DND-41 (cell line): Measurements from ENCODE around the gene KIAA0753.

Experiments used
- ATAC-seq: fragments of 200-7000 bp; cut with Tn5 transposase; 3 replicates; pipeline ENCODE4 v1.9.1; 2021; ENCODE audit warnings: low read depth; ENCODE audit not compliant: insufficient read depth
- DNase-seq: peaks from one replicate; pipeline ENCODE4 v3.0.0-alpha.2; 2020
- H2AFZ ChIP-seq: 2 replicates; pipeline ENCODE4 v1.6.0; 2012; ENCODE audit warnings: low read depth, low read length
- H3K27ac ChIP-seq: 2 replicates; pipeline ENCODE4 v1.5.1; 2012; ENCODE audit warnings: low read length, inconsistent platforms
- H3K27me3 ChIP-seq: fragments of 200-600 bp; sonication (generic); 2 replicates; pipeline ENCODE4 v1.6.0; 2012; ENCODE audit warnings: low read length, mild to moderate bottlenecking, inconsistent platforms; ENCODE audit not compliant: insufficient read depth, poor library complexity
- H3K36me3 ChIP-seq: 2 replicates; pipeline ENCODE4 v1.5.1; 2012; ENCODE audit warnings: low read length, inconsistent platforms; ENCODE audit not compliant: insufficient read depth
- H3K4me1 ChIP-seq: 2 replicates; pipeline ENCODE4 v1.5.1; 2012; ENCODE audit warnings: mild to moderate bottlenecking, low read length; ENCODE audit not compliant: insufficient read depth
- H3K4me2 ChIP-seq: 2 replicates; pipeline ENCODE4 v1.6.0; 2012; ENCODE audit warnings: mild to moderate bottlenecking, moderate library complexity, low read length, inconsistent platforms; ENCODE audit not compliant: insufficient read depth
- H3K4me3 ChIP-seq, 2 experiments: fragments of 200-600 bp in 1 of 2; shearing (Covaris generic) in 1 of 2; 2 replicates each; pipeline ENCODE4 v1.5.1; 2012 to 2016; ENCODE audit warnings: inconsistent platforms in 2 of 2, low read length in 2 of 2, mild to moderate bottlenecking in 2 of 2, low read depth in 1 of 2, moderate library complexity in 1 of 2
- H3K79me2 ChIP-seq: 2 replicates; pipeline ENCODE4 v1.6.0; 2012; ENCODE audit warnings: low read length, inconsistent platforms; ENCODE audit not compliant: insufficient read depth
- H3K9ac ChIP-seq: 2 replicates; pipeline ENCODE4 v1.6.0; 2012; ENCODE audit warnings: low read depth, mild to moderate bottlenecking, inconsistent platforms, low read length, moderate library complexity
- H3K9me3 ChIP-seq: 2 replicates; pipeline ENCODE4 v1.5.1; 2012; ENCODE audit warnings: low read length, moderate library complexity, mild to moderate bottlenecking, inconsistent platforms; ENCODE audit not compliant: insufficient read depth, severe bottlenecking
- H4K20me1 ChIP-seq: 2 replicates; pipeline ENCODE4 v1.6.0; 2012; ENCODE audit warnings: low read length; ENCODE audit not compliant: insufficient read depth
- CTCF ChIP-seq: IDR thresholded peaks from 2 replicates; pipeline ENCODE4 v1.5.1; 2012; ENCODE audit warnings: borderline replicate concordance, low read length, moderate library complexity, mild to moderate bottlenecking; ENCODE audit not compliant: poor library complexity, severe bottlenecking; ENCODE audit errors: extremely low read depth
- EZH2 ChIP-seq: IDR thresholded peaks from 3 replicates; pipeline ENCODE4 v1.6.1; 2012; ENCODE audit warnings: borderline replicate concordance, low read depth, mild to moderate bottlenecking, moderate library complexity, low read length, inconsistent platforms; ENCODE audit not compliant: severe bottlenecking

Gene KIAA0753

DNA sequence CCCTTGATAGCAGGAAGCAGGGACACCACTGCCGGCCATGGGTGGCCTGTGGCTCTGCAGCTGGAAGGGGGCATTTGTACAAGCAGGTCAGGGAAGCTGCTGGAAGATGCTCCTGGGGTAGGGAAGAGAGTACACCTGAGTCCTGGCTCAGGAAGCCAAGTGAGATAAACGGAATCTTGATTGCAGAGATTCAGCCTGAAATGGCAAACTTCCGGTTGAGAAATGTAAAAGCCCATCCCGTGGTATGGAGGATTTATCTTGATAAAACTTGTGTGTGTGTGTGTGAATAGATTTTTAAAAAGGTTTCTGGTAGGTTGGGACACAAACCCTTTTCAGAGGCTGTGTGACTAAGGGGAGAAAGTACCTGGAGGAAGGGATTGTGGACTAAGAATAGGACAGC lies 40.7 kb upstream of the KIAA0753 start:
- H4K20me1 ChIP-seq: peaks cover 23% of the 10 kb centered on the region
- no peaks in the 10 kb centered on the region for H3K9me3 ChIP-seq
- H3K27ac ChIP-seq: no peak overlapping the region
- no peaks in the 10 kb centered on the region for H3K4me1 ChIP-seq
- ATAC-seq: no peak
- peaks cover 47% of the 10 kb centered on the region for H3K27me3 ChIP-seq
- H3K36me3 ChIP-seq: no peaks in the 10 kb centered on the region
- H3K4me3 ChIP-seq: no peak overlapping the region
- DNase-seq: no peak
- H3K4me2 ChIP-seq: no peak overlapping the region
- TF ChIP-seq EZH2: no peak
- no peak for TF ChIP-seq CTCF
- no peak overlapping the region for H3K9ac ChIP-seq
- no peaks in the 10 kb centered on the region for H3K79me2 ChIP-seq
- H2AFZ ChIP-seq: no peak overlapping the region

DNA sequence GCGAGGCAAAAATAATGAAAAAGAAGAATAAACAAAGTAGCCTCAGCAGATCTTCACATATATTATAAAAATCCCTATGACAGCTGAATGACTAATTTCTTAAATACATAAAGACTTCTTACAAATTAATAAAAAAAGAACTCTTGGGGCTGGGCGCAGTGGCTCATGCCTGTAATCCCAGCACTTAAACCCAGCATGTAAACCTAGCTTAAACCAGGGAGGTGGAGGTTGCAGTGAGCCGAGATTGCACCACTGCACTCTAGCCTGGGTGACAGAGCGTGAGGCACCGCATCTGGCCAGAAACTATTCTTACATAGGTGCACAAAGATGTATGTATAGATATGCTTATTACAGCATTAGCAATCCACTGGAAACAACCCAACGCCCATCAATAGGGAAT lies 38.7 kb upstream of the KIAA0753 start:
- Histone ChIP-seq H2AFZ (no peak overlapping the region), H3K4me3 (no peak overlapping the region), H3K36me3 (no peaks in the 10 kb centered on the region), H4K20me1 (peaks cover 35% of the 10 kb centered on the region), H3K27ac (no peak overlapping the region), H3K4me2 (no peak overlapping the region), H3K9ac (no peak overlapping the region), H3K4me1 (no peaks in the 10 kb centered on the region), H3K9me3 (no peaks in the 10 kb centered on the region), H3K27me3 (peaks cover 54% of the 10 kb centered on the region), H3K79me2 (no peaks in the 10 kb centered on the region)
- no peak for TF ChIP-seq EZH2
- TF ChIP-seq CTCF: no peak
- ATAC-seq (no peak), DNase-seq (no peak)

GRCh38 chr17:6677946-6678345 lies 37.4 kb upstream of the KIAA0753 start:
- H3K27me3 ChIP-seq: peaks cover 54% of the 10 kb centered on the region
- H3K4me3 ChIP-seq: no peak overlapping the region
- DNase-seq (no peak), ATAC-seq (no peak)
- TF ChIP-seq EZH2 (no peak), CTCF (no peak)
- no peak overlapping the region for H3K27ac ChIP-seq
- H3K4me2 ChIP-seq: no peak overlapping the region
- H3K9me3 ChIP-seq: no peaks in the 10 kb centered on the region
- H3K9ac ChIP-seq: no peak overlapping the region
- no peaks in the 10 kb centered on the region for H3K36me3 ChIP-seq
- no peaks in the 10 kb centered on the region for H3K79me2 ChIP-seq
- no peak overlapping the region for H2AFZ ChIP-seq
- no peaks in the 10 kb centered on the region for H3K4me1 ChIP-seq
- H4K20me1 ChIP-seq: peaks cover 35% of the 10 kb centered on the region
